NCI-H187 (cell line): Measurements from ENCODE around the gene NDUFA13.

Source experiments
- DNase-seq, 2 experiments: peaks; one replicate each; lab custom pipeline; 2025; lab: John Stamatoyannopoulos, UW

NDUFA13 gene

GRCh38 chr19:19510432-19510831 is 5.6 kb upstream of the NDUFA13 start:
- no peak for DNase-seq

- DNase-seq = no peak
Measured at GRCh38 chr19:19513682-19514081, 2.3 kb upstream of the NDUFA13 start.

GRCh38 chr19:19514215-19514657 is 1.8 kb upstream of the NDUFA13 start:
- no peak for DNase-seq

- DNase-seq = no peak
Measured at GRCh38 chr19:19514881-19515641, 964 bp upstream of the NDUFA13 start, which contains the start of gene TSSK6. TSSK6 (minus strand) TSS chr19:19515548; CDS start chr19:19515427, 121 bp downstream.

- no peak for DNase-seq
Measured at GRCh38 chr19:19517235-19517619, 1.2 kb downstream of the NDUFA13 start.

GRCh38 chr19:19520989-19521388 is 5.0 kb downstream of the NDUFA13 start:
- DNase-seq = no peak

- no peak for DNase-seq
Measured at GRCh38 chr19:19523177-19523576, 7.2 kb downstream of the NDUFA13 start.

GRCh38 chr19:19524053-19524452 is 8.0 kb downstream of the NDUFA13 start:
- no peak for DNase-seq

GRCh38 chr19:19525611-19526380 is 9.8 kb downstream of the NDUFA13 start:
- no peak for DNase-seq

- DNase-seq = no peak
Measured at GRCh38 chr19:19526581-19527370, 10.8 kb downstream of the NDUFA13 start.

- DNase-seq = no peak
Measured at GRCh38 chr19:19527371-19527656, 11.3 kb downstream of the NDUFA13 start.

GRCh38 chr19:19527674-19528625 is 11.9 kb downstream of the NDUFA13 start:
- DNase-seq = no peak

GRCh38 chr19:19528721-19529490 is 12.9 kb downstream of the NDUFA13 start, which contains the start of gene YJEFN3:
YJEFN3 (plus strand) TSS chr19:19528911; CDS start chr19:19528933, 22 bp downstream.
- DNase-seq = no peak

GRCh38 chr19:19529783-19530422 is 13.9 kb downstream of the NDUFA13 start:
- no peak for DNase-seq

GRCh38 chr19:19530423-19530804 is 14.4 kb downstream of the NDUFA13 start:
- DNase-seq = no peak

- no peak for DNase-seq
Measured at GRCh38 chr19:19530889-19531288, 14.9 kb downstream of the NDUFA13 start.

- DNase-seq = peak in 1 of 2 experiments; percentile 4
Measured at GRCh38 chr19:19531951-19532805, 16.2 kb downstream of the NDUFA13 start.

GRCh38 chr19:19532806-19533701 is 17.0 kb downstream of the NDUFA13 start:
- no peak for DNase-seq
